Stimulated activated memory B cell treated with anti-CD40 and anti-IgM and Interleukin-4, amounts not matched to agents 10 μg/mL and 1 μg/mL and 100 μg/mL, for 72 hours (primary cell): ENCODE data around the gene NFYC.

Experiments used
- ATAC-seq: fragments of 150-1000 bp; cut with Tn5 transposase; 2 replicates; pipeline ENCODE4 v1.10.0; 2021
- H3K27ac Mint-ChIP-seq: one replicate; pipeline ENCODE4 v1.8.0; 2022; ENCODE audit warnings: mild to moderate bottlenecking, mixed read lengths
- H3K27me3 Mint-ChIP-seq: one replicate; pipeline ENCODE4 v1.8.0; 2022; ENCODE audit warnings: mixed read lengths
- H3K36me3 Mint-ChIP-seq: one replicate; pipeline ENCODE4 v1.8.0; 2022; ENCODE audit warnings: mixed read lengths
- H3K4me1 Mint-ChIP-seq: one replicate; pipeline ENCODE4 v1.8.0; 2022; ENCODE audit warnings: mixed read lengths
- H3K4me3 Mint-ChIP-seq: one replicate; pipeline ENCODE4 v1.8.0; 2022; ENCODE audit warnings: mild to moderate bottlenecking, moderate library complexity, mixed read lengths
- H3K9me3 Mint-ChIP-seq: one replicate; pipeline ENCODE4 v1.8.0; 2022; ENCODE audit warnings: mixed read lengths

The NFYC gene

DNA sequence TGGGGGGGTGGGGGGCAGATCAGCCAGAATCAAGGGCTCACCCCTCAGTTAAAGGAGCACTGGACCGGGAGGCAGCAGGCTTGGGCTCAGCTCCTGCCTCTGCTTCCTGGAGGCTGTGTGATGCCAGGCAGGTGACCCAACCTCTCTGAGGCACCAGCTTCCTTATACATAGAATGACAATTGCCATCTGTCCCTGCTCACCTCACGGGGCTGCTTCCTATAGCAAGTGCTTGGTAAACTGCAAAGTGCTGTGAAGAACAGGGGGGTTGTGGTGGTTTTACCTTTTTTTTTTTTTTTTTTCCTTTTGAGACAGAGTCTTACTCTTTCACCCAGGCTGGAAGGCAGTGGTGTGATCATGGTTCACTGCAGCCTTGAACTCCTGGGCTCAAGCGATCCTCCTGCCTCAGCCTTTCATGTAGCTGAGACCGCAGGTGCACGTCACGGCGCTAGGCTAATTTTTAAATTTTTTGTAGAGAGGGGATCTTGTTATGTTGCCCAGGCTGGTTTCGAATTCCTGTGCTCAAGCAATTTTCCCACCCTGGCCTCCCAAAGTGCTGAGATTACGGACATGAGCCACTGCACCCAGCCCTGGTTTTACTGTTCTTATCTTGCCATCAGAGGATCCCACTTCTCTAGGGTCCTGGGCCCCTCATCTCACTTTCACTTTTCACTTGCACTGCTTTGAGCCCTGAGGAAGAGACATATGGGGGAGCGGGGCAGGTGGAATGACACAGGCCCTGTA lies 103.6 kb downstream of the NFYC start:
- no peak for ATAC-seq
- H3K36me3 Mint-ChIP-seq = no peaks in the 10 kb centered on the region
- peak overlapping the region; percentile 55 for H3K27ac Mint-ChIP-seq
- peaks cover 14% of the 10 kb centered on the region for H3K27me3 Mint-ChIP-seq
- H3K4me1 Mint-ChIP-seq = peaks cover 20% of the 10 kb centered on the region
- no peaks in the 10 kb centered on the region for H3K9me3 Mint-ChIP-seq
- H3K4me3 Mint-ChIP-seq = no peak overlapping the region

GRCh38 chr1:40795811-40796586 lies 104.5 kb downstream of the NFYC start:
- H3K4me1 Mint-ChIP-seq = peaks cover 27% of the 10 kb centered on the region
- no peak overlapping the region for H3K4me3 Mint-ChIP-seq
- peak; percentile 49 for ATAC-seq
- no peaks in the 10 kb centered on the region for H3K36me3 Mint-ChIP-seq
- no peaks in the 10 kb centered on the region for H3K9me3 Mint-ChIP-seq
- peaks cover 6% of the 10 kb centered on the region for H3K27me3 Mint-ChIP-seq
- peak overlapping the region; percentile 55 for H3K27ac Mint-ChIP-seq

DNA sequence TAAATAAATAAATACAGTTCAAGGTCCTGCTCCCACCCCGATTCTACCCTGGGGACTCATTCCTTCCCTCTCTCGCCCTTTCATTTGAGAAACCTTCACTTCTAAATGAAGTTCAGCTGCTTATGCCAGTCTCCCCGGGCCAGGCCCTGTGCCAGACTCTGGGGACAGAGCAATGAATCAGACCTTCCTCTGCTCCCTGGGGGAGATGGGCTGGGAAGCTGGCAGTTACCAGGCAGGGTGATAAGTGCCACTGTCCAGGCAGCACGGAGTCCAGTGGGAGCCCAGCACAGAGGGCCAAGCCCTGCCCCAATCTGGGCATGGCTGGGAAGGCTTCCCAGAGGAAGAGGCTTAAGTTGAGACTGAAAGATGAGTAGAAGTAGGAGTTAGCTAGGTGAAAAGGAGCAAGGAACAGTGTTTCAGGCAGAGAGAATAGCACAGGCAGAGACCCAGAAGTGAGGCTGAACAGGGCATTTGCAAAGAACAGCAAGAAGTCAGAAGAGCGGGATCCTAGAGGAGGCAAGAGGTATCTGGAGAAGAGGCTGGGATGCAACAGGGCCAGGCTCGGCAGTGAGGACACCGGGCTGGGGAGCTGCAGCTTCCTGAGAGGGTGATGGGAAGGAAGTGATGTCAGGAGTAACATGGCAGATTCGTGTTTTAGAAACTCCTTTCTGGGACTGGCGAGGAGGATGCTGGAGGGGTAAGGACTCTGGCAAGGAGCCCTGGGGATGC lies 105.6 kb downstream of the NFYC start:
- no peaks in the 10 kb centered on the region for H3K36me3 Mint-ChIP-seq
- H3K4me3 Mint-ChIP-seq = no peak overlapping the region
- H3K27ac Mint-ChIP-seq = peak overlapping the region; percentile 11
- no peaks in the 10 kb centered on the region for H3K27me3 Mint-ChIP-seq
- no peak for ATAC-seq
- H3K4me1 Mint-ChIP-seq = peaks cover 37% of the 10 kb centered on the region
- H3K9me3 Mint-ChIP-seq = no peaks in the 10 kb centered on the region

GRCh38 chr1:40797668-40798010 lies 106.1 kb downstream of the NFYC start:
- H3K4me1 Mint-ChIP-seq = peaks cover 42% of the 10 kb centered on the region
- no peaks in the 10 kb centered on the region for H3K36me3 Mint-ChIP-seq
- H3K27ac Mint-ChIP-seq = peak overlapping the region; percentile 11
- H3K9me3 Mint-ChIP-seq = no peaks in the 10 kb centered on the region
- ATAC-seq = no peak
- no peaks in the 10 kb centered on the region for H3K27me3 Mint-ChIP-seq
- no peak overlapping the region for H3K4me3 Mint-ChIP-seq

DNA sequence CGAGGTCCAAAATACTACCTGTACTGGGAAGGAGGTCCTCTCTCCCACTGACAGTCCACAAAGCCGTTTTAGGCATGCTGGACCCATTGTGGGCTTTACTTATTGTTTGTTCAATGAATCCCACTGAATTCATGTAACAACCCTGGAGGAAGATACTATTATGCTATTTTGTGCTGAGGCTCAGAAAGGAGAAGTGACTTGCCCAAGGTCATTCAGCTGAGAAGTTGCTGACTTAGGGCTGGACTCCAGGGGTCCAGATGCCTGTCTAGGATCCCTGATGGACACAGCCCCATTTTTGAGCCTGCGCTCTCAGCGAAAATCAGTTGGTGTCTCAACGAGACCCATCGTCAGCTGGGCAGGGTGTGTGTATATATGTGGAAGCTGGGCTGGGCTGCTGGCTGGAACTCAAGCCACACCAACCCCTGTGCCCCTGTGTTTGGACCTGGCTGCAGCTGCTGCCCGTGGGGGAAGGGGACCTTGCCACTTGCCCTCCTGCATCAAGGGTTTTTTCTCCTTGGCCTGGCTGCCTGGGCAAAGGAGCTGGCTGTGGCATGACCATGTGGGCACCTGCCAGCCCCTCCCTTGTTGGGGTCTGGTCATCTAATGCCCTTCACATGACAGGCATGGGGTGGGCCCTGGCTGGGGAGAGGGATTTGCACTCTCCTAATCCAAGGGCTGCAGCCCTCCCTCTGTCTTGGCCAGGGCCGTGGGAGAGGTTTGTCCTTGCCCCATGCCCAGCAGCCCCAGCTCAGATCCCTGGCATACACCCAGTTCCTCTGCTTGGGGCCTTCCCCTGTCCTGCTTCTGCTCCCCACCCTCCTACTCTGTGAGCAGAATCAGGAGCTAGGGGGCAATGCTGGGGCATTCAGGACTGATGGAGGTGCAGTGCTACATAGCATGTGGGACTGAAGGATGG lies 107.1 kb downstream of the NFYC start:
- no peak overlapping the region for H3K4me3 Mint-ChIP-seq
- H3K27me3 Mint-ChIP-seq = no peaks in the 10 kb centered on the region
- H3K9me3 Mint-ChIP-seq = no peaks in the 10 kb centered on the region
- H3K27ac Mint-ChIP-seq = no peak overlapping the region
- no peak for ATAC-seq
- peaks cover 52% of the 10 kb centered on the region for H3K4me1 Mint-ChIP-seq
- H3K36me3 Mint-ChIP-seq = no peaks in the 10 kb centered on the region

- no peak for ATAC-seq
- H3K27ac Mint-ChIP-seq = no peak overlapping the region
- H3K36me3 Mint-ChIP-seq = no peaks in the 10 kb centered on the region
- H3K9me3 Mint-ChIP-seq = no peaks in the 10 kb centered on the region
- no peak overlapping the region for H3K4me3 Mint-ChIP-seq
- H3K4me1 Mint-ChIP-seq = peaks cover 57% of the 10 kb centered on the region
- no peaks in the 10 kb centered on the region for H3K27me3 Mint-ChIP-seq
Observed at GRCh38 chr1:40799351-40799867, 107.9 kb downstream of the NFYC start.

DNA sequence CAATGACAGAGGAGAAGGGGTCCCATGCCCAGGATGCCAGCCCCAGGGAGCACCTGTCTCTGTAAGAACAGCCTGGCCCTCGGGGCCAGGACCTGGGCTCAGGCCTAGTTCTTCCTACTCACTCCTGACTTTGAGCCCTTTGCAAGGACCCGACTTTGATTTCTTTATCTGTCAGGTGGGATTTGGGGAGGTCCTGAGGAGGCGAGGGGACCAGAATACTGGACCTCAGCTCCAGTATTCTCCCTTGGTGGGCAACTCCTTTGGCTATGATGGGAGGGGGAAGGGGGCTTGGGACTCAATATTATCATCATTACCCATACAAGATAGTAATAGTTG lies 110.2 kb downstream of the NFYC start:
- no peak for ATAC-seq
- no peaks in the 10 kb centered on the region for H3K36me3 Mint-ChIP-seq
- peaks cover 46% of the 10 kb centered on the region for H3K4me1 Mint-ChIP-seq
- H3K27ac Mint-ChIP-seq = peak overlapping the region; percentile 5
- H3K4me3 Mint-ChIP-seq = peak overlapping the region; percentile 68
- no peaks in the 10 kb centered on the region for H3K27me3 Mint-ChIP-seq
- H3K9me3 Mint-ChIP-seq = no peaks in the 10 kb centered on the region

GRCh38 chr1:40802078-40802741 lies 110.7 kb downstream of the NFYC start:
- H3K27ac Mint-ChIP-seq = peak overlapping the region; percentile 5

GRCh38 chr1:40802742-40803113 lies 111.2 kb downstream of the NFYC start:
- Mint-ChIP-seq H3K27ac (peak overlapping the region; percentile 5), H3K27me3 (no peaks in the 10 kb centered on the region), H3K4me3 (peak overlapping the region; percentile 68), H3K9me3 (no peaks in the 10 kb centered on the region), H3K4me1 (peaks cover 37% of the 10 kb centered on the region), H3K36me3 (no peaks in the 10 kb centered on the region)
- ATAC-seq = no peak

More at GRCh38 chr1:40802078-40802741, 110.7 kb downstream of the NFYC start:
- H3K4me3 Mint-ChIP-seq = peak overlapping the region; percentile 68
- peak; percentile 87 for ATAC-seq
- H3K36me3 Mint-ChIP-seq = no peaks in the 10 kb centered on the region
- H3K9me3 Mint-ChIP-seq = no peaks in the 10 kb centered on the region
- peaks cover 42% of the 10 kb centered on the region for H3K4me1 Mint-ChIP-seq
- H3K27me3 Mint-ChIP-seq = no peaks in the 10 kb centered on the region

GRCh38 chr1:40803447-40803846 lies 111.9 kb downstream of the NFYC start:
- no peaks in the 10 kb centered on the region for H3K27me3 Mint-ChIP-seq
- no peaks in the 10 kb centered on the region for H3K36me3 Mint-ChIP-seq
- ATAC-seq = no peak
- H3K9me3 Mint-ChIP-seq = no peaks in the 10 kb centered on the region
- H3K4me1 Mint-ChIP-seq = peaks cover 38% of the 10 kb centered on the region
- H3K4me3 Mint-ChIP-seq = no peak overlapping the region
- no peak overlapping the region for H3K27ac Mint-ChIP-seq

DNA sequence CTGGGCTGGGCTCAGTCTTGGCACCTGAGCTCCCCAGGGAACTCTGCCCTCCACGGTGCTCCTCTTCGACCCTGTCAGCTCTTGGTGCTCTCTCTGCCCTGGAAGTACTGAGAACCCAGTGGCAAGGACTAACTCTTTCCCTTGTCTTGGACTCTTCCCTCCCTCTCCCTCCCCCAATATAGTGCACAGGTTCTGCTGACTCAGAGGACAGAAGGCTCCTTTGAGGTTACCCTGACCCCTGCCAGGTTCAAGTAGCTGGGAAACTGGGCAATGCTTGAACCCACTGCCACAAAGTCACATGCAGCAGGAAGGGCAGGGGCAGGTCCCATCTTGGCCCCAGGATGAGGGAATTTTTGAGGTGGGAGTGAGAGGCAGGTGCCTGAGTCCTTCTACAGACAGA lies 112.4 kb downstream of the NFYC start:
- Mint-ChIP-seq H3K36me3 (no peaks in the 10 kb centered on the region), H3K27me3 (no peaks in the 10 kb centered on the region), H3K4me3 (no peak overlapping the region), H3K27ac (no peak overlapping the region), H3K9me3 (no peaks in the 10 kb centered on the region), H3K4me1 (peaks cover 42% of the 10 kb centered on the region)
- no peak for ATAC-seq

GRCh38 chr1:40806240-40806639 lies 114.7 kb downstream of the NFYC start:
- Mint-ChIP-seq H3K4me3 (no peak overlapping the region), H3K27me3 (no peaks in the 10 kb centered on the region), H3K9me3 (peaks cover 7% of the 10 kb centered on the region), H3K4me1 (peaks cover 50% of the 10 kb centered on the region), H3K36me3 (no peaks in the 10 kb centered on the region), H3K27ac (no peak overlapping the region)
- ATAC-seq = no peak

DNA sequence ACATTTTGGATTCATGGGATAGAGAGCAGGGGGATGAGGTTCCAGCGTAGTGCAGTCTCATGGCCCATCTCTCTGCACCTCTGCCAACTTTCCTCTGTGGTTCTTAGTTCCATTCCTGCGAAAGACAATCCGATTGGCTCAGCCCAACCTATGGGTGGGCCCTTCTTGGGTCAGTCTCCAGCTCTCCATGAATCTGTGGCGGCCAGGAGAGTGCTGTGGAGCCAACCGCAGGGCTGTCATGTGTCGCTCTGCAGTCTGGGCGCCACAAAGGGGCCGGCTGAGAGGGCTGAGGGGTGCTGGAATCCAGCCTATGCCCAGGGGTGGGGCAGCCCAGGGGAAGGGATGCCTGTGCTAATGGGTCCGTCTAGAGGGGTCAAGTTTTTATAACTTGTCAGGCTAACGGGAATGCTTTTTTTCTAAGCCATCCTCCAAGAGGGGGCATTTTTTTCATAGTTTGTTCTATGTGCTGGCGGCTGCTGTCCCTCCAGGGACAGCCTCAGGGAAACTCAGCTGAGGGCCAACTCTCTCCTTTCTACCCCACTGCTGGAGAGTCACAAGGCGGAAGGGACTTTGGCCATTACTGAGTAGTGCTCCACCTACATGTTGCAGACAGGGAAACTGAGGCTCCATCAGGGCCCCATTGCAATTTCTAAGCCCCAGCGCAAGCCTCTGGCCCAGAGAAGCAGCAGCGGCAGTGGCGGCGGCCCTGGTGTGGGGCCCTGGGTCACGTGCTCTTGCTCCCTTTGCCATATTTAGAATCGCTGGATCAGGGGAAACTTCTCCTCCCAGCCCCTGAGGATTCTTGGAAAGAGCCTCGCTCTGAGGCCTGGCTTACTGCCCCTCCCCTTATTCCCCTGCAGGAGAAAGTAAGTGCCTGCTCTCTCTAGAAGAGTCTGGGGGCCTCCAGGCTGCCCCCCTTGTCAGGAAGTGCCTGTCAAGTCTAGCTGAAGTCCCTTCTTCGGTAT lies 115.5 kb downstream of the NFYC start:
- Mint-ChIP-seq H3K4me3 (no peak overlapping the region), H3K9me3 (peaks cover 7% of the 10 kb centered on the region), H3K36me3 (no peaks in the 10 kb centered on the region), H3K4me1 (peaks cover 42% of the 10 kb centered on the region), H3K27ac (no peak overlapping the region), H3K27me3 (no peaks in the 10 kb centered on the region)
- no peak for ATAC-seq
